K562 (cell line): ENCODE results near the gene TMEM156. TPM values are rescaled to one million over a fixed set of nuclear protein-coding genes. Genes with fewer than 3 reads are reported as not detected.

Experiments
- AFF4 ChIP-seq: sonication (generic); formaldehyde crosslinking; IDR thresholded peaks from 2 replicates; pipeline ENCODE4 v1.8.0; 2023; ENCODE audit warnings: mild to moderate bottlenecking, missing genetic modification reagents
- BHLHE40 ChIP-seq: IDR thresholded peaks from 2 replicates; pipeline ENCODE4 v1.6.1; 2011; ENCODE audit warnings: low read length, improper control_type of control experiment
- CBX3 ChIP-seq, 2 experiments: IDR thresholded peaks; 1 replicate in 1 of 2; 2 replicates in 1 of 2; pipeline ENCODE4 v1.6.1; 2012; ENCODE audit warnings: inconsistent platforms in 2 of 2, low read length in 2 of 2, borderline replicate concordance in 1 of 2, control low read depth in 1 of 2
- CC2D1A ChIP-seq: fragments of 450-650 bp; IDR thresholded peaks from 2 replicates; pipeline ENCODE4 v1.6.1; 2017; ENCODE audit warnings: mild to moderate bottlenecking
- CHD7 ChIP-seq: fragments of 200-600 bp; sonication (generic); IDR thresholded peaks from one replicate; pipeline ENCODE4 v1.6.1; 2012; ENCODE audit warnings: mild to moderate bottlenecking, low read depth, low read length, inconsistent platforms
- MECOM ChIP-seq: fragments of 250-450 bp; sonication (Bioruptor Pico); IDR thresholded peaks from 2 replicates; pipeline ENCODE4 v1.8.0; 2022; ENCODE audit warnings: inconsistent platforms
- OTX1 ChIP-seq: fragments of 450-650 bp; formaldehyde crosslinking; IDR thresholded peaks from 2 replicates; pipeline ENCODE4 v1.4.0; 2022; ENCODE audit warnings: mild to moderate bottlenecking
- PHF21A ChIP-seq: fragments of 450-650 bp; IDR thresholded peaks from 2 replicates; pipeline ENCODE4 v1.6.1; 2017; ENCODE audit warnings: low read depth, borderline replicate concordance
- POU5F1 ChIP-seq: fragments of 150-350 bp; IDR thresholded peaks from 2 replicates; pipeline ENCODE4 v1.6.1; 2014; ENCODE audit warnings: borderline replicate concordance, low read length, low read depth, mild to moderate bottlenecking; ENCODE audit not compliant: partially characterized antibody
- ZNF561 ChIP-seq: fragments of 450-650 bp; formaldehyde crosslinking; conservative IDR thresholded peaks from 2 replicates; pipeline ENCODE4 v1.4.0; 2020; ENCODE audit warnings: mild to moderate bottlenecking, moderate library complexity
- polyA plus RNA-seq, 8 experiments: library from polyadenylated mRNA; depleted of rRNA in 4 of 8; stranded (reverse) in 5 of 8; unstranded in 3 of 8; fragments of >200 nt; fragmentation: Nextera tagmentation in 2 of 8; fragmentation: Illumina TruSeq in 1 of 8; extraction: Ambion mirVana in 2 of 8; extraction: Trizol in 1 of 8; gene quantifications; 2 replicates each; pipeline versions ENCODE4 v1.2.1 to v1.2.3, GENCODE V29; 2011 to 2014; ENCODE audit warnings: inconsistent platforms in 1 of 8, missing spikeins in 1 of 8
- total RNA-seq, 7 experiments: library from RNA; depleted of rRNA in 6 of 7; stranded (reverse); fragments of >200 nt in 6 of 7; fragmentation: Illumina TruSeq in 2 of 7; extraction: Trizol in 2 of 7; gene quantifications; 2 replicates each; pipeline versions ENCODE4 v1.2.1 to v1.2.3, GENCODE V29; 2011 to 2021; ENCODE audit warnings: low replicate concordance in 1 of 7

The TMEM156 gene
- total and polyA plus RNA-seq, 9 of the 15 experiments (the other 6 are each of a cell fraction or from before 2014, with no cell fraction given): 3.5 to 9.6 (median 6.4) TPM

- TF ChIP-seq CHD7: no peak
- TF ChIP-seq OTX1: no peak
- TF ChIP-seq CBX3 (IDR thresholded peaks at IDR 0.05; ENCODE audit: borderline replicate concordance in 1 of 2, low read length in 2 of 2): no peak
- no peak for TF ChIP-seq PHF21A
- TF ChIP-seq ZNF561 (CRISPR knock-in tag): no peak
- TF ChIP-seq CC2D1A: no peak
- no peak for TF ChIP-seq POU5F1
- TF ChIP-seq AFF4: no peak; the same call in 1 of the 2 replicates
- no peak for TF ChIP-seq BHLHE40
- TF ChIP-seq MECOM (CRISPR knock-in tag): no peak
Observed at GRCh38 chr4:39044956-39045826, 13.0 kb upstream of the TMEM156 start (continued).
